Endothelial cell of umbilical vein (primary cell): ENCODE results near the gene CD276. TPM values are rescaled to one million over a fixed set of nuclear protein-coding genes. Genes with fewer than 3 reads are reported as not detected.
"Not testable (repeated sequence)": the region's sequence is repeated elsewhere in the genome, so short reads cannot be mapped to it uniquely, and the experiment has no call there.

Experiments
- BruUV-seq: library from RNA; stranded (reverse); fragments of 400-500 nt; replicated peaks from 2 replicates; lab custom pipeline; 2021; lab: Mats Ljungman, UMichigan
- CTCF ChIA-PET: fragments of 300-600, 350-600 bp; sonication (Branson Sonifier 250); formaldehyde crosslinking; loops from one replicate; lab custom pipeline; 2021; ENCODE audit warnings: antibody characterized with exemption, inconsistent platforms; lab: Charles Lee
- POLR2A ChIA-PET: fragments of 300-600, 350-600 bp; sonication (Branson Sonifier 250); formaldehyde crosslinking; loops from one replicate; lab custom pipeline; 2021; ENCODE audit warnings: antibody characterized with exemption, inconsistent platforms; lab: Charles Lee
- DNase-seq: peaks from one replicate; pipeline ENCODE4 v3.0.0-alpha.2; 2011; ENCODE audit warnings: low read depth, low spot score
- FAIRE-seq: peaks from 2 replicates; lab custom pipeline; 2011; peaks lifted over from hg19 to GRCh38; lab: Jason Lieb, UNC
- H2AFZ ChIP-seq: 2 replicates; pipeline ENCODE4 v1.6.0; 2012; ENCODE audit warnings: low read depth, low read length, control low read depth, inconsistent platforms
- H3K27ac ChIP-seq: 2 replicates; pipeline ENCODE4 v1.5.1; 2011; ENCODE audit warnings: low read depth, mild to moderate bottlenecking, control low read depth, low read length, moderate library complexity; ENCODE audit not compliant: insufficient read depth
- H3K27me3 ChIP-seq, 2 experiments: 2 replicates each; pipeline versions ENCODE4 v1.6.0 to v1.6.1; 2011; ENCODE audit warnings: low read length in 2 of 2, mixed read lengths in 1 of 2; ENCODE audit not compliant: control insufficient read depth in 2 of 2, insufficient read depth in 2 of 2
- H3K36me3 ChIP-seq, 2 experiments: 2 replicates in 1 of 2; 3 replicates in 1 of 2; pipeline ENCODE4 v1.5.1; 2011; ENCODE audit warnings: low read length in 2 of 2, mild to moderate bottlenecking in 1 of 2, moderate library complexity in 1 of 2; ENCODE audit not compliant: control insufficient read depth in 2 of 2, insufficient read depth in 2 of 2; ENCODE audit errors: extremely low read depth in 1 of 2
- H3K4me1 ChIP-seq: 3 replicates; pipeline ENCODE4 v1.5.1; 2011; ENCODE audit warnings: mild to moderate bottlenecking, low read length; ENCODE audit not compliant: control insufficient read depth, insufficient read depth; ENCODE audit errors: extremely low read depth
- H3K4me2 ChIP-seq: 2 replicates; pipeline ENCODE4 v1.6.1; 2011; ENCODE audit warnings: low read length, control low read depth, mixed read lengths; ENCODE audit not compliant: insufficient read depth
- H3K4me3 ChIP-seq, 3 experiments: fragments of 200-600 bp in 1 of 3; sonication (generic), shearing (Covaris generic) in 1 of 3; replicated peaks in 1 of 3; 2 replicates each; pipeline ENCODE4 v1.5.1; 2011 to 2016; ENCODE audit warnings: control low read depth in 3 of 3, low read length in 3 of 3, mild to moderate bottlenecking in 2 of 3, inconsistent platforms in 1 of 3, low read depth in 1 of 3, moderate library complexity in 1 of 3; ENCODE audit not compliant: insufficient read depth in 1 of 3
- H3K79me2 ChIP-seq: 2 replicates; pipeline ENCODE4 v1.6.0; 2012; ENCODE audit warnings: low read length, inconsistent platforms; ENCODE audit not compliant: control insufficient read depth, insufficient read depth
- H3K9ac ChIP-seq: replicated peaks from 2 replicates; pipeline ENCODE3; 2011; ENCODE audit warnings: low read length, control low read depth; ENCODE audit not compliant: insufficient read depth; ENCODE audit errors: extremely low read depth
- H3K9me1 ChIP-seq: replicated peaks from 3 replicates; pipeline ENCODE4 v1.6.0; 2011; ENCODE audit warnings: mild to moderate bottlenecking, low read length; ENCODE audit not compliant: control insufficient read depth, insufficient read depth; ENCODE audit errors: extremely low read depth
- H3K9me3 ChIP-seq: replicated peaks from 2 replicates; pipeline ENCODE4 v1.5.1; 2012; ENCODE audit warnings: low read length, inconsistent platforms; ENCODE audit not compliant: control insufficient read depth, insufficient read depth
- H4K20me1 ChIP-seq: replicated peaks from 2 replicates; pipeline ENCODE3; 2011; ENCODE audit warnings: mild to moderate bottlenecking, low read length; ENCODE audit not compliant: control insufficient read depth, insufficient read depth; ENCODE audit errors: extremely low read depth
- CTCF ChIP-seq, 2 donors: IDR thresholded peaks; 1 replicate in 1 of 2; 2 replicates in 1 of 2; pipeline ENCODE4 v1.5.1; 2011; ENCODE audit warnings: low read length in 2 of 2, mild to moderate bottlenecking in 2 of 2, moderate library complexity in 2 of 2, control low read depth in 1 of 2, inconsistent platforms in 1 of 2, low read depth in 1 of 2; ENCODE audit not compliant: insufficient read depth in 1 of 2; ENCODE audit errors: extremely low read depth in 1 of 2
- EZH2 ChIP-seq: IDR thresholded peaks from 2 replicates; pipeline ENCODE4 v1.6.1; 2012; ENCODE audit warnings: borderline replicate concordance, low read depth, mild to moderate bottlenecking, moderate library complexity, low read length, inconsistent platforms; ENCODE audit not compliant: severe bottlenecking
- FOS ChIP-seq: IDR thresholded peaks from 2 replicates; pipeline ENCODE4 v1.6.1; 2011; ENCODE audit warnings: mild to moderate bottlenecking, low read length, moderate library complexity, borderline replicate concordance; ENCODE audit not compliant: insufficient read depth
- GATA2 ChIP-seq: IDR thresholded peaks from 2 replicates; pipeline ENCODE4 v1.7.0; 2011; ENCODE audit warnings: low read depth, mild to moderate bottlenecking, moderate library complexity, mixed read lengths, low read length; ENCODE audit not compliant: insufficient read length, insufficient read depth
- JUN ChIP-seq: IDR thresholded peaks from 2 replicates; pipeline ENCODE4 v1.6.1; 2011; ENCODE audit warnings: borderline replicate concordance, low read depth; ENCODE audit not compliant: insufficient read length, insufficient read depth
- MAX ChIP-seq: IDR thresholded peaks from 2 replicates; pipeline ENCODE4 v1.6.1; 2011; ENCODE audit not compliant: insufficient read depth, insufficient read length
- MYC ChIP-seq: IDR thresholded peaks from one replicate; pipeline ENCODE4 v1.6.1; 2011; ENCODE audit warnings: mild to moderate bottlenecking, low read depth, low read length
- POLR2A ChIP-seq: IDR thresholded peaks from 2 replicates; pipeline ENCODE4 v1.6.1; 2012; ENCODE audit warnings: low read depth, mild to moderate bottlenecking, control low read depth, low read length
- POLR2AphosphoS5 ChIP-seq: IDR thresholded peaks from 2 replicates; pipeline ENCODE4 v1.6.1; 2012; ENCODE audit warnings: low read depth, mild to moderate bottlenecking, control low read depth, low read length, moderate library complexity; ENCODE audit not compliant: insufficient read depth
- dilution Hi-C: fragments of 300-500 bp; cut with MboI; formaldehyde crosslinking; loops from one replicate; pipeline ENCODE4 v1.15.0; 2019; ENCODE audit warnings: low sequenced_read_pairs; ENCODE audit not compliant: extremely low pct_ligation_motif_present
- intact Hi-C: fragments of 100-400 bp; cut with micrococcal nuclease; formaldehyde crosslinking; loops from one replicate; pipeline ENCODE4 v1.10.0; 2022
- polyA plus RNA-seq, 4 experiments: library from polyadenylated mRNA; depleted of rRNA in 3 of 4; stranded (reverse) in 3 of 4; unstranded in 1 of 4; fragments of >200 nt; gene quantifications; 2 replicates each; pipeline versions ENCODE4 v1.2.1 to v1.2.3, GENCODE V29; 2011 to 2012; ENCODE audit warnings: missing spikeins in 1 of 4
- total RNA-seq: library from RNA; stranded (reverse); gene quantifications from 2 replicates; pipeline ENCODE4 v1.2.3, GENCODE V29; 2021

Gene CD276
- total and polyA plus RNA-seq, 2 donors (not counting 3 experiments of a cell fraction or from before 2014, with no cell fraction given), result 73.6 to 85.7 TPM

- no peak overlapping the region for H3K27ac ChIP-seq
- ChIA-PET CTCF (interaction anchor here (1.0 kb wide), 1 partner anchor 22 kb away, joined by 5 read pairs; no protein-coding TSS in a partner anchor), POLR2A (no interaction called here)
- H3K9ac ChIP-seq, result no peak overlapping the region
- TF ChIP-seq CTCF (IDR thresholded peaks at IDR 0.05; ENCODE audit: extremely low read depth in 1 of 2, insufficient read depth in 1 of 2, low read depth in 1 of 2, low read length in 2 of 2), result no peak
- no peak for TF ChIP-seq POLR2A
- no peak for TF ChIP-seq MYC
- no peak for TF ChIP-seq POLR2AphosphoS5
- no peak for TF ChIP-seq FOS
- TF ChIP-seq GATA2, result no peak
- TF ChIP-seq EZH2, result no peak
- TF ChIP-seq JUN, result no peak
- TF ChIP-seq MAX, result no peak
- no peak overlapping the region for H3K4me3 ChIP-seq
- H2AFZ ChIP-seq, result no peak overlapping the region
- BruUV-seq, result no TSS peak
- DNase-seq (no peak), FAIRE-seq (no peak)
- no peaks in the 10 kb centered on the region for H3K9me1 ChIP-seq
- intact Hi-C loops (no loop called here), dilution Hi-C loops (no loop called here)
- no peaks in the 10 kb centered on the region for H3K4me1 ChIP-seq
- no peak overlapping the region for H3K4me2 ChIP-seq
- H3K27me3 ChIP-seq, result no peaks in the 10 kb centered on the region
- H3K36me3 ChIP-seq, result no peaks in the 10 kb centered on the region
- no peaks in the 10 kb centered on the region for H4K20me1 ChIP-seq
- no peaks in the 10 kb centered on the region for H3K9me3 ChIP-seq
- no peaks in the 10 kb centered on the region for H3K79me2 ChIP-seq
These were observed 43.3 kb downstream of the CD276 start for GRCh38 chr15:73727330-73727976.

GRCh38 chr15:73732051-73732450 lies 47.9 kb downstream of the CD276 start:
- H3K9me3 ChIP-seq, H3K4me1 ChIP-seq, H3K27me3 ChIP-seq, dilution Hi-C loops, FAIRE-seq, H3K36me3 ChIP-seq, H4K20me1 ChIP-seq, H3K4me3 ChIP-seq, DNase-seq, H3K9ac ChIP-seq, H3K4me2 ChIP-seq, BruUV-seq, intact Hi-C loops, POLR2A ChIA-PET, H3K79me2 ChIP-seq, H2AFZ ChIP-seq, H3K9me1 ChIP-seq, H3K27ac ChIP-seq: not testable (repeated sequence)
- CTCF ChIA-PET, result interaction anchor here (1.7 kb wide), 1 partner anchor 14 kb away, joined by 4 read pairs; no protein-coding TSS in a partner anchor
